GM12878 (cell line): ENCODE data around the gene DIAPH3. TPM values are rescaled to one million over a fixed set of nuclear protein-coding genes. Genes with fewer than 3 reads are reported as not detected.

Experiments used
- ATAC-seq: fragments of 200-7000 bp; cut with Tn5 transposase; 3 replicates; pipeline ENCODE4 v1.9.1; 2020; ENCODE audit warnings: mild to moderate bottlenecking, moderate library complexity
- BruUV-seq: library from RNA; stranded (reverse); fragments of 400-500 nt; replicated peaks from 2 replicates; lab custom pipeline; 2021; lab: Mats Ljungman, UMichigan
- CTCF ChIA-PET: fragments of 300-600 bp; sonication (Branson Sonifier 250); formaldehyde crosslinking; extraction: SDS; loops from one replicate; lab custom pipeline; 2021; ENCODE audit warnings: inconsistent platforms; lab: Yijun Ruan, JAX
- POLR2A ChIA-PET: fragments of 350-600 bp; formaldehyde crosslinking; extraction: SDS; loops from one replicate; lab custom pipeline; 2021; ENCODE audit warnings: inconsistent platforms; lab: Charles Lee
- RAD21 ChIA-PET: fragments of 300-600 bp; sonication (Branson Sonifier 250); formaldehyde crosslinking; loops from one replicate; lab custom pipeline; 2023; ENCODE audit warnings: antibody characterized with exemption; ENCODE audit not compliant: unreplicated experiment; lab: Charles Lee
- SMC1A ChIA-PET: fragments of 300-600 bp; sonication (Branson Sonifier 250); formaldehyde crosslinking; loops from one replicate; lab custom pipeline; 2023; ENCODE audit not compliant: unreplicated experiment, uncharacterized antibody; lab: Charles Lee
- DNase-seq: peaks from one replicate; pipeline ENCODE4 v3.0.0-alpha.2; 2011; ENCODE audit warnings: low read depth, low spot score
- FAIRE-seq: peaks from 3 replicates; lab custom pipeline; 2011; peaks lifted over from hg19 to GRCh38; lab: Jason Lieb, UNC
- H2AFZ ChIP-seq: 2 replicates; pipeline ENCODE4 v1.6.0; 2011; ENCODE audit warnings: low read depth, low read length, control low read depth; ENCODE audit not compliant: control insufficient read depth
- H3K27ac ChIP-seq: 2 replicates; pipeline ENCODE4 v1.5.1; 2011; ENCODE audit warnings: control low read depth; ENCODE audit not compliant: control insufficient read depth, insufficient read depth
- H3K27me3 ChIP-seq, 2 experiments: replicated peaks in 1 of 2; 2 replicates each; pipeline versions ENCODE4 v1.6.0 to v1.6.1; 2011; ENCODE audit warnings: low read length in 1 of 2; ENCODE audit not compliant: control insufficient read depth in 2 of 2, insufficient read depth in 2 of 2
- H3K36me3 ChIP-seq, 2 experiments: 2 replicates each; pipeline ENCODE4 v1.5.1; 2011; ENCODE audit warnings: low read length in 1 of 2; ENCODE audit not compliant: control insufficient read depth in 2 of 2, insufficient read depth in 2 of 2
- H3K4me1 ChIP-seq: 2 replicates; pipeline ENCODE4 v1.6.1; 2011; ENCODE audit warnings: mild to moderate bottlenecking, low read length, moderate library complexity, mixed read lengths; ENCODE audit not compliant: control insufficient read depth, insufficient read depth
- H3K4me2 ChIP-seq: 2 replicates; pipeline ENCODE4 v1.6.0; 2011; ENCODE audit warnings: control low read depth; ENCODE audit not compliant: control insufficient read depth, insufficient read depth
- H3K4me3 ChIP-seq: fragments of 200-600 bp; sonication (generic); 2 replicates; pipeline ENCODE4 v1.5.1; 2016
- H3K79me2 ChIP-seq: 2 replicates; pipeline ENCODE4 v1.6.0; 2011; ENCODE audit warnings: low read length; ENCODE audit not compliant: control insufficient read depth, insufficient read depth
- H3K9ac ChIP-seq: 2 replicates; pipeline ENCODE4 v1.8.0; 2011; ENCODE audit warnings: low read length, control low read depth, mixed read lengths; ENCODE audit not compliant: control insufficient read depth, insufficient read depth
- H3K9me3 ChIP-seq: replicated peaks from 3 replicates; pipeline ENCODE4 v1.5.1; 2011; ENCODE audit warnings: mild to moderate bottlenecking, low read length; ENCODE audit not compliant: control insufficient read depth, insufficient read depth
- H4K20me1 ChIP-seq: 2 replicates; pipeline ENCODE4 v1.6.0; 2011; ENCODE audit not compliant: control insufficient read depth, insufficient read depth
- BRCA1 ChIP-seq: IDR thresholded peaks from 2 replicates; pipeline ENCODE4 v1.6.1; 2011; ENCODE audit warnings: low read depth, low read length, improper control_type of control experiment
- CHD2 ChIP-seq: IDR thresholded peaks from 2 replicates; pipeline ENCODE4 v1.6.1; 2011; ENCODE audit warnings: low read depth, low read length, improper control_type of control experiment, borderline replicate concordance
- CHD4 ChIP-seq: fragments of 200-600 bp; sonication (generic); IDR thresholded peaks from 2 replicates; pipeline ENCODE4 v1.6.1; 2016; ENCODE audit warnings: mild to moderate bottlenecking
- CREM ChIP-seq: IDR thresholded peaks from 2 replicates; pipeline ENCODE4 v1.6.1; 2014; ENCODE audit warnings: antibody characterized with exemption, low read depth
- KDM1A ChIP-seq: fragments of 200-600 bp; sonication (generic); IDR thresholded peaks from 2 replicates; pipeline ENCODE4 v1.6.1; 2016; ENCODE audit warnings: borderline replicate concordance
- MAX ChIP-seq: IDR thresholded peaks from 2 replicates; pipeline ENCODE4 v1.6.1; 2012; ENCODE audit warnings: low read depth, low read length, improper control_type of control experiment
- MTA2 ChIP-seq: fragments of 450-650 bp; IDR thresholded peaks from 2 replicates; pipeline ENCODE4 v1.6.1; 2016; ENCODE audit warnings: low read depth, mild to moderate bottlenecking, moderate library complexity
- MTA3 ChIP-seq: IDR thresholded peaks from 2 replicates; pipeline ENCODE4 v1.6.1; 2012; ENCODE audit warnings: low read length, inconsistent platforms, borderline replicate concordance
- RB1 ChIP-seq: fragments of 450-650 bp; formaldehyde crosslinking; IDR thresholded peaks from 2 replicates; pipeline ENCODE4 v1.6.1; 2017; ENCODE audit warnings: mild to moderate bottlenecking, borderline replicate concordance
- SIX5 ChIP-seq: IDR thresholded peaks from 2 replicates; pipeline ENCODE4 v1.6.1; 2011; ENCODE audit warnings: mild to moderate bottlenecking, low read depth, low read length, moderate library complexity; ENCODE audit not compliant: severe bottlenecking
- SMAD5 ChIP-seq: IDR thresholded peaks from 2 replicates; pipeline ENCODE4 v1.6.1; 2016; ENCODE audit warnings: antibody characterized with exemption, low read depth
- SMC3 ChIP-seq: IDR thresholded peaks from 2 replicates; pipeline ENCODE4 v1.6.1; 2011; ENCODE audit warnings: low read length, improper control_type of control experiment, borderline replicate concordance
- ZBTB4 ChIP-seq: fragments of 450-650 bp; formaldehyde crosslinking; IDR thresholded peaks from 2 replicates; pipeline ENCODE4 v1.4.0; 2022; ENCODE audit warnings: mild to moderate bottlenecking, moderate library complexity
- ZNF592 ChIP-seq: fragments of 450-650 bp; IDR thresholded peaks from 2 replicates; pipeline ENCODE4 v1.6.1; 2017; ENCODE audit warnings: mild to moderate bottlenecking, moderate library complexity
- WGBS: methylation state at CpG from one replicate; pipeline ENCODE4 v1.1.6; 2016; ENCODE audit warnings: low lambda C conversion rate; ENCODE audit not compliant: insufficient replicate concordance, insufficient coverage; ENCODE audit errors: missing lambda C conversion rate; 5-methylcytosine and 5-hydroxymethylcytosine counted together
- in situ Hi-C: fragments of 300-500 bp; cut with MboI; formaldehyde crosslinking; loops from 9 replicates; pipeline ENCODE4 v1.14.3; 2018; ENCODE audit warnings: mixed read lengths
- intact Hi-C: fragments of 100-400 bp; cut with micrococcal nuclease; formaldehyde crosslinking; loops from one replicate; pipeline ENCODE4 v1.14.2; 2022; ENCODE audit not compliant: unreplicated experiment
- polyA plus RNA-seq, 11 experiments: library from polyadenylated mRNA; depleted of rRNA in 4 of 11; unstranded in 6 of 11; stranded (reverse) in 5 of 11; fragments of >200 nt; fragmentation: Nextera tagmentation in 4 of 11; fragmentation: Illumina TruSeq in 1 of 11; extraction: Ambion mirVana in 4 of 11; extraction: Trizol in 1 of 11; gene quantifications; 1 replicate in 1 of 11; 2 replicates in 10 of 11; pipeline versions ENCODE4 v1.2.1 to v1.2.3, GENCODE V29; 2011 to 2016; ENCODE audit warnings: inconsistent platforms in 2 of 11, missing spikeins in 2 of 11, low read depth in 1 of 11
- total RNA-seq, 4 experiments: library from RNA; depleted of rRNA in 3 of 4; stranded (reverse); fragments of >200 nt in 3 of 4; fragmentation: Illumina TruSeq in 1 of 4; extraction: Trizol in 1 of 4; gene quantifications; 2 replicates each; pipeline versions ENCODE4 v1.2.1 to v1.2.3, GENCODE V29; 2013 to 2021

The DIAPH3 gene
- total and polyA plus RNA-seq, 10 of the 15 experiments (the other 5 are each of a cell fraction or from before 2014, with no cell fraction given), result 10.1 to 25.2 (median 15.4) TPM

GRCh38 chr13:60061737-60062136 is 102.0 kb downstream of the DIAPH3 start:
- WGBS, result 72% methylated on average over 3 of the region's 3 CpGs
- no peaks in the 10 kb centered on the region for H3K4me1 ChIP-seq
- POLR2A ChIA-PET, result interaction anchor here (0.6 kb wide), 1 partner anchor 89 kb away, joined by 3 read pairs; no protein-coding TSS in a partner anchor
- H3K4me2 ChIP-seq, result no peak overlapping the region
- FAIRE-seq (no peak), DNase-seq (no peak)
- H3K4me3 ChIP-seq, result no peak overlapping the region
- no peaks in the 10 kb centered on the region for H4K20me1 ChIP-seq
- H3K36me3 ChIP-seq, result no peaks in the 10 kb centered on the region
- no peaks in the 10 kb centered on the region for H3K79me2 ChIP-seq
- intact Hi-C loops, result no loop called here
- CTCF ChIA-PET, result no interaction called here
- TF ChIP-seq RB1, result no peak
- TF ChIP-seq SMC3, result no peak
- no peak for TF ChIP-seq MTA2
- no peak for TF ChIP-seq SMAD5
- no peak for TF ChIP-seq CHD2
- no peak for TF ChIP-seq SIX5
- no peak for TF ChIP-seq ZBTB4 (CRISPR knock-in tag)
- TF ChIP-seq CHD4, result no peak
- no peak for TF ChIP-seq BRCA1
- no peak for TF ChIP-seq KDM1A
- no peak for TF ChIP-seq ZNF592
- TF ChIP-seq MAX, result no peak
- no peak for TF ChIP-seq CREM
- TF ChIP-seq MTA3, result no peak
- TF ChIP-seq, all 136 proteins: peak for 0
- Histone ChIP-seq H3K9ac (no peak overlapping the region), H3K27me3 (no peaks in the 10 kb centered on the region), H2AFZ (no peak overlapping the region), H3K9me3 (no peaks in the 10 kb centered on the region), H3K27ac (no peak overlapping the region)
- RAD21 ChIA-PET, result no interaction called here
- SMC1A ChIA-PET, result no interaction called here
- in situ Hi-C loops, result no loop called here
- ATAC-seq, result no peak
- BruUV-seq, result no TSS peak
